HG03354 (cell line): ENCODE measurements around the gene TUSC2.

ENCODE experiments used
- ATAC-seq: cut with Tn5 transposase; IDR thresholded peaks from one replicate; pipeline ENCODE4 v1.9.1; 2021; ENCODE audit warnings: mild to moderate bottlenecking; ENCODE audit not compliant: unreplicated experiment, poor library complexity, severe bottlenecking

TUSC2 gene

GRCh38 chr3:50355829-50356552, 28.0 kb upstream of the TUSC2 start:
- no peak for ATAC-seq

GRCh38 chr3:50354850-50355249, 26.8 kb upstream of the TUSC2 start:
- no peak for ATAC-seq

GRCh38 chr3:50354186-50354764, 26.3 kb upstream of the TUSC2 start:
- no peak for ATAC-seq

GRCh38 chr3:50353245-50354004, 25.4 kb upstream of the TUSC2 start:
- no peak for ATAC-seq

- ATAC-seq = no peak
These were observed 24.8 kb upstream of the TUSC2 start for GRCh38 chr3:50352781-50353180.

- ATAC-seq = no peak
These were observed 23.3 kb upstream of the TUSC2 start for GRCh38 chr3:50351323-50351697.

GRCh38 chr3:50350527-50351322, 22.7 kb upstream of the TUSC2 start, which contains the start of the genes CYB561D2 and NPRL2:
Gene CYB561D2, plus strand, starts transcription at chr3:50350862. Its CDS starts 572 bp downstream, at chr3:50351434.
Gene NPRL2, minus strand, starts transcription at chr3:50350775. Its CDS starts 123 bp downstream, at chr3:50350652.
- ATAC-seq = peak; percentile 89

GRCh38 chr3:50350213-50350526, 22.1 kb upstream of the TUSC2 start:
- ATAC-seq = no peak

GRCh38 chr3:50347187-50347813, 19.3 kb upstream of the TUSC2 start:
- ATAC-seq = no peak

GRCh38 chr3:50345586-50346234, 17.7 kb upstream of the TUSC2 start, which contains the start of gene ZMYND10:
Gene ZMYND10, minus strand, starts transcription at chr3:50345732. Its CDS starts 153 bp downstream, at chr3:50345579.
- ATAC-seq = peak; percentile 33

GRCh38 chr3:50345008-50345407, 17.0 kb upstream of the TUSC2 start:
- ATAC-seq = no peak

GRCh38 chr3:50342813-50343633, 15.0 kb upstream of the TUSC2 start:
- no peak for ATAC-seq

- no peak for ATAC-seq
These were observed 14.1 kb upstream of the TUSC2 start for GRCh38 chr3:50341996-50342650.

- no peak for ATAC-seq
These were observed 13.5 kb upstream of the TUSC2 start for GRCh38 chr3:50341537-50341936.

GRCh38 chr3:50340448-50341329, 12.7 kb upstream of the TUSC2 start, which contains the start of gene RASSF1:
Gene RASSF1, minus strand, starts transcription at chr3:50340836. Its CDS starts 31 bp downstream, at chr3:50340805.
- ATAC-seq = no peak

- no peak for ATAC-seq
These were observed 12.1 kb upstream of the TUSC2 start for GRCh38 chr3:50340147-50340447.
